ENCODE results near the gene UBE2V1.

The UBE2V1 gene

GRCh38 chr20:50133474-50134217 lies 20.7 kb upstream of the UBE2V1 start:
- no peak for DNase-seq (ENCODE audit: insufficient read length)
- no peak for FAIRE-seq
- TF ChIP-seq TAF1 (IDR thresholded peaks at IDR 0.05; ENCODE audit: borderline replicate concordance, low read depth, low read length), result no peak

- TF ChIP-seq POLR2A (IDR thresholded peaks at IDR 0.05; ENCODE audit: low read depth, low read length) (no peak), POLR2AphosphoS5 (IDR thresholded peaks at IDR 0.05; ENCODE audit: low read depth, low read length) (no peak), TAF1 (IDR thresholded peaks at IDR 0.05; ENCODE audit: borderline replicate concordance, low read depth, low read length) (no peak)
- DNase-seq (ENCODE audit: insufficient read length) (no peak), FAIRE-seq (no peak)
Measured at GRCh38 chr20:50133041-50133440, 20.1 kb upstream of the UBE2V1 start.

GRCh38 chr20:50130995-50131394 lies 18.0 kb upstream of the UBE2V1 start:
- FAIRE-seq (no peak), DNase-seq (ENCODE audit: insufficient read length) (no peak)
- no peak for TF ChIP-seq POLR2A (IDR thresholded peaks at IDR 0.05; ENCODE audit: low read depth, low read length)
- TF ChIP-seq POLR2AphosphoS5 (IDR thresholded peaks at IDR 0.05; ENCODE audit: low read depth, low read length), result no peak
- no peak for TF ChIP-seq TAF1 (IDR thresholded peaks at IDR 0.05; ENCODE audit: borderline replicate concordance, low read depth, low read length)

- FAIRE-seq (no peak), DNase-seq (ENCODE audit: insufficient read length) (no peak)
- TF ChIP-seq POLR2A (IDR thresholded peaks at IDR 0.05; ENCODE audit: low read depth, low read length), result no peak
- no peak for TF ChIP-seq POLR2AphosphoS5 (IDR thresholded peaks at IDR 0.05; ENCODE audit: low read depth, low read length)
- no peak for TF ChIP-seq TAF1 (IDR thresholded peaks at IDR 0.05; ENCODE audit: borderline replicate concordance, low read depth, low read length)
Measured at GRCh38 chr20:50130356-50130723, 17.4 kb upstream of the UBE2V1 start.

- TF ChIP-seq POLR2A (IDR thresholded peaks at IDR 0.05; ENCODE audit: low read depth, low read length) (no peak), POLR2AphosphoS5 (IDR thresholded peaks at IDR 0.05; ENCODE audit: low read depth, low read length) (no peak), TAF1 (IDR thresholded peaks at IDR 0.05; ENCODE audit: borderline replicate concordance, low read depth, low read length) (no peak)
- no peak for FAIRE-seq
- no peak for DNase-seq (ENCODE audit: insufficient read length)
Measured at GRCh38 chr20:50129662-50130355, 16.9 kb upstream of the UBE2V1 start.

- DNase-seq (ENCODE audit: insufficient read length) (no peak), FAIRE-seq (no peak)
- no peak for TF ChIP-seq POLR2A (IDR thresholded peaks at IDR 0.05; ENCODE audit: low read depth, low read length)
- no peak for TF ChIP-seq POLR2AphosphoS5 (IDR thresholded peaks at IDR 0.05; ENCODE audit: low read depth, low read length)
- no peak for TF ChIP-seq TAF1 (IDR thresholded peaks at IDR 0.05; ENCODE audit: borderline replicate concordance, low read depth, low read length)
Measured at GRCh38 chr20:50128520-50128905, 15.6 kb upstream of the UBE2V1 start.

- DNase-seq (ENCODE audit: insufficient read length), result no peak
- no peak for FAIRE-seq
- no peak for TF ChIP-seq POLR2AphosphoS5 (IDR thresholded peaks at IDR 0.05; ENCODE audit: low read depth, low read length)
- no peak for TF ChIP-seq TAF1 (IDR thresholded peaks at IDR 0.05; ENCODE audit: borderline replicate concordance, low read depth, low read length)
- TF ChIP-seq POLR2A (IDR thresholded peaks at IDR 0.05; ENCODE audit: low read depth, low read length), result no peak
Measured at GRCh38 chr20:50127587-50128519, 14.9 kb upstream of the UBE2V1 start.

- DNase-seq (ENCODE audit: insufficient read length), result no peak
- TF ChIP-seq POLR2AphosphoS5 (IDR thresholded peaks at IDR 0.05; ENCODE audit: low read depth, low read length) (no peak), TAF1 (IDR thresholded peaks at IDR 0.05; ENCODE audit: borderline replicate concordance, low read depth, low read length) (no peak), POLR2A (IDR thresholded peaks at IDR 0.05; ENCODE audit: low read depth, low read length) (no peak)
- FAIRE-seq, result no peak
Measured at GRCh38 chr20:50126662-50127061, 13.7 kb upstream of the UBE2V1 start.

- DNase-seq (ENCODE audit: insufficient read length), result no peak
- FAIRE-seq, result no peak
- no peak for TF ChIP-seq POLR2AphosphoS5 (IDR thresholded peaks at IDR 0.05; ENCODE audit: low read depth, low read length)
- TF ChIP-seq POLR2A (IDR thresholded peaks at IDR 0.05; ENCODE audit: low read depth, low read length), result no peak
- no peak for TF ChIP-seq TAF1 (IDR thresholded peaks at IDR 0.05; ENCODE audit: borderline replicate concordance, low read depth, low read length)
Measured at GRCh38 chr20:50125279-50125678, 12.3 kb upstream of the UBE2V1 start.

GRCh38 chr20:50124496-50124895 lies 11.5 kb upstream of the UBE2V1 start:
- FAIRE-seq (no peak), DNase-seq (ENCODE audit: insufficient read length) (no peak)
- TF ChIP-seq POLR2A (IDR thresholded peaks at IDR 0.05; ENCODE audit: low read depth, low read length) (no peak), POLR2AphosphoS5 (IDR thresholded peaks at IDR 0.05; ENCODE audit: low read depth, low read length) (no peak), TAF1 (IDR thresholded peaks at IDR 0.05; ENCODE audit: borderline replicate concordance, low read depth, low read length) (no peak)

GRCh38 chr20:50123418-50123817 lies 10.5 kb upstream of the UBE2V1 start:
- DNase-seq (ENCODE audit: insufficient read length) (no peak), FAIRE-seq (no peak)
- TF ChIP-seq POLR2A (IDR thresholded peaks at IDR 0.05; ENCODE audit: low read depth, low read length), result no peak
- TF ChIP-seq POLR2AphosphoS5 (IDR thresholded peaks at IDR 0.05; ENCODE audit: low read depth, low read length), result no peak
- TF ChIP-seq TAF1 (IDR thresholded peaks at IDR 0.05; ENCODE audit: borderline replicate concordance, low read depth, low read length), result no peak
